ENCODE measurements around the gene C4orf36.

DNA sequence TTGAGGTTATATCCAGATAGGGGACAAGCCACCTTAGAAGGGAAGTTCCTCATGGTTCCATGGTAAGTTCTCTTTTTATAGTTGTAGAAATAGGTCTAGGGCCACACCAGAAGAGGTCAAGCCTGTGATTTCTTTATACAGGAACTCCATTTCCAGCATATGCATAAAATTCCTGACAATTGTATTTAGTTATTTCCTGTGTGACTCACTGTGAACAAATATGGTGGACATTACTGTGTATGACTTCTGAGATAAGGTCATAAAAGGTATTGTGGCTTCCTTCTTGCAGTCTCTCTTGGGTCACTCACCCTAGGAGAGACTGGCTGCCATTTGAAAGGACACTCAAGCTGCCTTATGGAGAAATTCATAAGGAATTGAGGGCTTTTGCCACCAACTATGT lies 2.2 kb upstream of the C4orf36 start:
- TF ChIP-seq, protein P1, sequence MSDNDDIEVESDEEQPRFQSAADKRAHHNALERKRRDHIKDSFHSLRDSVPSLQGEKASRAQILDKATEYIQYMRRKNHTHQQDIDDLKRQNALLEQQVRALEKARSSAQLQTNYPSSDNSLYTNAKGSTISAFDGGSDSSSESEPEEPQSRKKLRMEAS (IDR thresholded peaks at IDR 0.05), result no peak
- TF ChIP-seq RAD21 (IDR thresholded peaks at IDR 0.05; ENCODE audit: low read depth), result no peak
